ENCODE measurements around the gene CPSF4L. TPM values are rescaled to one million over a fixed set of nuclear protein-coding genes. Genes with fewer than 3 reads are reported as not detected.

The CPSF4L gene
- polyA plus RNA-seq, 3 donors = not detected

DNA sequence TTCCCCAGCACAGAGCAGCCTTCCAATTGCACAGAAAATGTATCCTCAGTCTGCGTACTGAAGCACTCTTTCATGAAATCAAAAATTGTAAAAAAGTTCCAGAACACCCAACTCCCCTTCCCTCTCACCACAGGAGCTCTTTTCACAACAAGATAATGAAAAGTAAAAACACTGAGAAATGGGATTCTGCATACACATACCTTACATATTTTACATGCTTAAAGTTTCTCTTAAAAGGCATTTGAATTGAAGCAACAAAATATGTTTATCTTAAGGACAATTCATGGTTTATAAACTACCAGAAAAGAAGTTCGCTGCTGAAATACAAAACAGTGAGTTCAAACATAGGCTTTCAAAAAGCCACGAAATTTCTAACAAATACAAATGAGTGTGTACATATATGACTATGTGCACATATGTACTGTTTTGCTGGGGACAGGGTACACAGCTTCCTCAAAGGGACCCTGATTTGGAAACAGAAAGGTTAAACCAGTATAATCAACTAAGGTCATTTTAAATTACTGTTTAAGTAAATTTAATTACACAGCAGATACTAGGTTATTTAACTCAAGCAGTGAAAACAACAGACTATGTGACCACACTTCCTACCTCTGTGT, 35.0 kb downstream of the CPSF4L start:
- H3K9ac ChIP-seq (ENCODE audit: insufficient read depth, low read length, poor library complexity, severe bottlenecking) = no peak overlapping the region
- H3K4me1 Mint-ChIP-seq = peaks cover 68% of the 10 kb centered on the region
- no peak overlapping the region for H3K4me2 ChIP-seq (replicated peaks; ENCODE audit: extremely low read depth, low read length, poor library complexity, severe bottlenecking)
- no peaks in the 10 kb centered on the region for H3K9me3 Mint-ChIP-seq
- peak overlapping the region in 2 of 7 donors; percentile 2 to 24 for H3K27ac Mint-ChIP-seq
- no peaks in the 10 kb centered on the region for H3K9me3 ChIP-seq (replicated peaks in 1 of 2; ENCODE audit: control insufficient read depth in 1 of 2, insufficient read depth in 1 of 2, low read length in 2 of 2)
- H3K79me2 ChIP-seq (ENCODE audit: insufficient read depth, low read length) = peaks cover 86% of the 10 kb centered on the region
- no peak overlapping the region for H2AFZ ChIP-seq (ENCODE audit: insufficient read depth, low read depth, low read length, poor library complexity, severe bottlenecking)
- H3K27ac ChIP-seq (ENCODE audit: low read depth in 1 of 2, low read length in 2 of 2) = peak overlapping the region in 1 of 2 donors; percentile 33
- DNase-seq = no peak
- H3K4me3 Mint-ChIP-seq = no peak overlapping the region
- peaks cover 14 to 15% of the 10 kb centered on the region in 2 donors for H3K36me3 Mint-ChIP-seq
- no CpG with 5 or more reads among the region's 3 CpGs for WGBS (ENCODE audit: insufficient coverage)
- H3K36me3 ChIP-seq (replicated peaks in 1 of 2; ENCODE audit: control insufficient read depth in 1 of 2, insufficient read depth in 2 of 2, low read length in 2 of 2) = peaks cover 0 to 8% of the 10 kb centered on the region in 2 donors
- intact Hi-C loops (cut with micrococcal nuclease) = no loop called here
- no peak overlapping the region for H3K4me3 ChIP-seq (replicated peaks in 1 of 3; ENCODE audit: low read depth in 2 of 3, low read length in 3 of 3)
- H3K27me3 Mint-ChIP-seq (ENCODE audit: low read depth in 3 of 3) = no peaks in the 10 kb centered on the region
- peaks cover 46 to 57% of the 10 kb centered on the region in 2 donors for H3K4me1 ChIP-seq (ENCODE audit: control insufficient read depth in 1 of 2, insufficient read depth in 2 of 2, low read length in 2 of 2)
- peaks cover 71% of the 10 kb centered on the region for H4K20me1 ChIP-seq (ENCODE audit: insufficient read depth, low read length)
- TF ChIP-seq, protein P1, sequence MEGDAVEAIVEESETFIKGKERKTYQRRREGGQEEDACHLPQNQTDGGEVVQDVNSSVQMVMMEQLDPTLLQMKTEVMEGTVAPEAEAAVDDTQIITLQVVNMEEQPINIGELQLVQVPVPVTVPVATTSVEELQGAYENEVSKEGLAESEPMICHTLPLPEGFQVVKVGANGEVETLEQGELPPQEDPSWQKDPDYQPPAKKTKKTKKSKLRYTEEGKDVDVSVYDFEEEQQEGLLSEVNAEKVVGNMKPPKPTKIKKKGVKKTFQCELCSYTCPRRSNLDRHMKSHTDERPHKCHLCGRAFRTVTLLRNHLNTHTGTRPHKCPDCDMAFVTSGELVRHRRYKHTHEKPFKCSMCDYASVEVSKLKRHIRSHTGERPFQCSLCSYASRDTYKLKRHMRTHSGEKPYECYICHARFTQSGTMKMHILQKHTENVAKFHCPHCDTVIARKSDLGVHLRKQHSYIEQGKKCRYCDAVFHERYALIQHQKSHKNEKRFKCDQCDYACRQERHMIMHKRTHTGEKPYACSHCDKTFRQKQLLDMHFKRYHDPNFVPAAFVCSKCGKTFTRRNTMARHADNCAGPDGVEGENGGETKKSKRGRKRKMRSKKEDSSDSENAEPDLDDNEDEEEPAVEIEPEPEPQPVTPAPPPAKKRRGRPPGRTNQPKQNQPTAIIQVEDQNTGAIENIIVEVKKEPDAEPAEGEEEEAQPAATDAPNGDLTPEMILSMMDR (IDR thresholded peaks at IDR 0.05) = no peak
- no peaks in the 10 kb centered on the region for H3K27me3 ChIP-seq (ENCODE audit: control insufficient read depth in 2 of 2, insufficient read depth in 2 of 2, low read length in 2 of 2)

GRCh38 chr17:73224663-73225305, 36.9 kb downstream of the CPSF4L start:
- 86% methylated on average over 3 of the region's 5 CpGs for WGBS (ENCODE audit: insufficient coverage)
- Histone ChIP-seq H3K79me2 (ENCODE audit: insufficient read depth, low read length) (peaks cover 78% of the 10 kb centered on the region), H3K27me3 (ENCODE audit: control insufficient read depth in 2 of 2, insufficient read depth in 2 of 2, low read length in 2 of 2) (no peaks in the 10 kb centered on the region), H4K20me1 (ENCODE audit: insufficient read depth, low read length) (peaks cover 53% of the 10 kb centered on the region), H3K9ac (ENCODE audit: insufficient read depth, low read length, poor library complexity, severe bottlenecking) (no peak overlapping the region), H3K27ac (ENCODE audit: low read depth in 1 of 2, low read length in 2 of 2) (peak overlapping the region in 1 of 2 donors; percentile 64), H3K4me1 (ENCODE audit: control insufficient read depth in 1 of 2, insufficient read depth in 2 of 2, low read length in 2 of 2) (peaks cover 34 to 40% of the 10 kb centered on the region in 2 donors), H3K4me3 (replicated peaks in 1 of 3; ENCODE audit: low read depth in 2 of 3, low read length in 3 of 3) (no peak overlapping the region), H3K9me3 (replicated peaks in 1 of 2; ENCODE audit: control insufficient read depth in 1 of 2, insufficient read depth in 1 of 2, low read length in 2 of 2) (no peaks in the 10 kb centered on the region), H3K36me3 (replicated peaks in 1 of 2; ENCODE audit: control insufficient read depth in 1 of 2, insufficient read depth in 2 of 2, low read length in 2 of 2) (peaks cover 3 to 13% of the 10 kb centered on the region in 2 donors), H2AFZ (ENCODE audit: insufficient read depth, low read depth, low read length, poor library complexity, severe bottlenecking) (no peak overlapping the region), H3K4me2 (replicated peaks; ENCODE audit: extremely low read depth, low read length, poor library complexity, severe bottlenecking) (no peak overlapping the region)
- no peaks in the 10 kb centered on the region for H3K9me3 Mint-ChIP-seq
- H3K4me3 Mint-ChIP-seq = peak overlapping the region in 1 of 2 donors; percentile 20
- intact Hi-C loops (cut with micrococcal nuclease) = no loop called here
- no peak for DNase-seq
- TF ChIP-seq, protein P1 (IDR thresholded peaks at IDR 0.05) = no peak
- peaks cover 50% of the 10 kb centered on the region for H3K4me1 Mint-ChIP-seq
- H3K27me3 Mint-ChIP-seq (ENCODE audit: low read depth in 3 of 3) = no peaks in the 10 kb centered on the region
- H3K36me3 Mint-ChIP-seq = peaks cover 14 to 22% of the 10 kb centered on the region in 2 donors
- peak overlapping the region in 3 of 7 donors; percentile 19 to 86 (median 27) for H3K27ac Mint-ChIP-seq

Measured in CD14-positive monocyte (primary cell).